Right lobe of liver (tissue), 4 donors: ENCODE data around the gene EXOSC6.

Experiments used
- CTCF ChIP-seq, 4 donors: fragments of 200-600 bp in 3 of 4; fragments of 450-650 bp in 1 of 4; IDR thresholded peaks; one replicate each; pipeline versions ENCODE4 v1.5.1 to v1.8.0; 2016 to 2022; ENCODE audit warnings: antibody characterized with exemption in 4 of 4, mild to moderate bottlenecking in 2 of 4
- POLR2A ChIP-seq: fragments of 450-650 bp; IDR thresholded peaks from one replicate; pipeline ENCODE4 v1.6.1; 2017; ENCODE audit warnings: antibody characterized with exemption, mild to moderate bottlenecking
- donor health status: DM: no; HTN: no; CAD: no.
- donor health status: DM: no; HTN: no; CAD: no.
- donor health status: DM: no; HTN: yes; CAD: no.

GRCh38 chr16:70269471-70269870 lies 17.7 kb upstream of the EXOSC6 start:
- no peak for TF ChIP-seq CTCF (IDR thresholded peaks at IDR 0.05)
- TF ChIP-seq POLR2A, result no peak
